LoVo (cell line): ENCODE results near the gene MBNL2.

Experiments used
- DNase-seq: peaks from one replicate; pipeline ENCODE4 v3.0.0-alpha.2; 2016; ENCODE audit warnings: low spot score

The MBNL2 gene

GRCh38 chr13:97212004-97212403 lies 10.1 kb upstream of the MBNL2 start:
- DNase-seq = no peak

GRCh38 chr13:97212601-97213040 lies 9.5 kb upstream of the MBNL2 start:
- DNase-seq = peak; percentile 28

DNA sequence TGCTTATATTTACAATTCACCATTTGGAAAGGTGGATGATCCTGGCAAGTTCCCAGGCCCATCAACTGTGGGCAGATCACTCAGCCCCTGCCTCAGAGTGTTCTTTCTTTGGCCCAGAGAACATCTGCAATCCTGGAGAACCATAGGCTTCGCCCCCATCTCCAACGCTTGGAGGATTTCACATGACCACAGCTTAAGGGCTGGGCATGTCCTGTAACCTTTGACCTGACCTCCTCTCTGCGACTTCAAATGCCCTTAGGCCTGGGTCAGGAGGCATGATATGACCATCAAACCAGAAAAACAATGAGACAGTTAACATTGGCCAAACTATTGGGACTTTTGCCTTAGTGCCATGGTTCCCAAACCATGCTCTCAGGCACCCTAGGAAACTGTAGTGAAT lies 7.2 kb upstream of the MBNL2 start:
- DNase-seq = no peak

GRCh38 chr13:97215325-97215724 lies 6.8 kb upstream of the MBNL2 start:
- no peak for DNase-seq

GRCh38 chr13:97219226-97219625 lies 2.9 kb upstream of the MBNL2 start:
- no peak for DNase-seq

DNA sequence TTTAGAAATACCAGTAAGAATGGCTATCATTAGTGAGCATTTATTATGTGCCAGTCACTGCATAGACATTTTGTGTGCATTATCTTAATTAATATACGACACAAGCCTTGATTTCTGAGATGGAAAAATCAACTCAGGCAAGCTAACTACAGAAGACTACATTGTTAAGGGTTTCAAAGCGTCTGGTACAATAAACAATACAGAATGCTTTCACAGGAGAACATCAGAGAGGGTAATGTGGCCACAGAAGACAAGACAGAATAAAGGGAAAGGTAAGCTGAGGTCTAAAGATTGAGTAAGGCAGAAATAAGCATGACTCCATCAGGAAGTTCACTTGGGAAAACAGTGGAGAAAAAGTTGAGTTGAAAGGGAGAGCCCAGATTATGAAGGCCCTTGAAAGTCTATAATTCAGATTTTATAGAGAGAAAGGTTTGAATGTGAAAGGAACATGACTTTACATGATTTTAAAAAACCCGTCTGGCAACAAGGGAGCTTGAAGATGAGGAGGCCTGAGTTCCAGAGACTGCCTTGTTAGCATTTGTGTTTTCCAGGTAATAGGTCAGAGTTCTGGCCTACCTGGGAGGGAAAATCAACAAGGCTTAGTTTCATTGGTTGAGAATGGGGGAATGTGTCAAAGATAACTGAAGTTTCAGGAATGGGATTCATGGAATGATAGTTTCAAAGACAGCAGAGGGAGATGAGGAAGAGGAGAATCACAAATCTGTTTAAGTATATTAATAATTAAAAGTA lies 1.8 kb upstream of the MBNL2 start:
- DNase-seq = no peak

DNA sequence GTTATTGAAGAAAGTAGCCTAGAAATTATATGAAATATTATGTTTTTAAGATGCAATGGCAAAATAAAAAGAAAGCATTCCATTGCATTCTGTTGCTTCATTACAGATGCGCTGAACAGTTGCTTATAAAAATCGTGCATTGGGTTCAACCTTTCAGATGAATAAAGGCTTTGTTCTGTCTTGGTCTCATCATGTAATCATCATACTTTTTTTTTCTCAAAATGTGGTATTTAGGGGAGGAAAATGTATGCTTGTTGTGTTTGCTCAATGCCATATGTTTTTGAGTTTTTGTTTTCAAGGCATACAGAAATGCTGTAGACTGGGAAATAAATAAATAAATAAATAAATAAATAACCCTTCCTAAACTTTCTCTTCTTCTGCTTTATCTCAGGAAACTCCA lies 1.1 kb upstream of the MBNL2 start:
- DNase-seq = no peak

- DNase-seq = no peak
Observed at GRCh38 chr13:97221466-97221865, 667 bp upstream of the MBNL2 start.

- DNase-seq = no peak
Observed at GRCh38 chr13:97223037-97223710, 1.0 kb downstream of the MBNL2 start.

DNA sequence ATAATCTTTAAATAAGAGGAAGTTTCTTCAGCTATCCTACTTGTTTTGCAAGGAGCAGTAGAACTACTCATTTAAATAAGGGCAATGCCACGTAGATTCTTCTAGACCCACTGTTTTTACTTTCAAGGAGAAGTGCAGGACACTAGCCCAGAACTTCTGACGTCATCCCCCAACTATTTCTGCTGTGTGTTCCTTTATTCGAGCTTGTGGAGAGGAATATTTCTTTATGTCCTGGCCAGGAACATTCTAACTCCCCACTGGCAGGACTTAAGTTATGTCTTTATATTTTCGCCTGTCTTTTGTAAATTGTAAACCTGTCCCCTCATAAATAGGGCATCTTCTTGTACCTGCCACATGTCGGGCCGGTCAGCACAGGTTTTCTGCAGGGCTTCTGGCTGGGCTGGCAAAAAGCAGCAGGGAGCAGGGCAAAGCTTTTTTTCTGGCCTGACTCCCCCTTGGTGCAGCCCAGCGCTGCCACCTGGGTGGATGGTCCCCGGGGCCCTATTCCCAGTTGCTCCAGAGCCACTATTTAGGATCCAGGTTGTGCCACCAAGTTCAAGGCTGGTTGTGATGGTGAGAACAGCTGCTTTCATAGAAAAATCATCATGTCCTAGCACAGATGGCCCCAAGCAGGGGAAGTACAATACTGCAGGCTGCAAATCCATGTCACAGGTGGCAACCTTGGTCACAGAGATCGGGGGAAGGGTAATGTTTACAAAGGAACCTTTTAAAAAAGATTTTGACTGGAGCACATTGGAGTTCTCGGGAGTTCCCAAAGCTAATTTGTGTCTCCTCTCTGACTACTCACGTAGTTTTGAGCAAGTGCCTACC lies 1.8 kb downstream of the MBNL2 start:
- DNase-seq = peak; percentile 53

DNA sequence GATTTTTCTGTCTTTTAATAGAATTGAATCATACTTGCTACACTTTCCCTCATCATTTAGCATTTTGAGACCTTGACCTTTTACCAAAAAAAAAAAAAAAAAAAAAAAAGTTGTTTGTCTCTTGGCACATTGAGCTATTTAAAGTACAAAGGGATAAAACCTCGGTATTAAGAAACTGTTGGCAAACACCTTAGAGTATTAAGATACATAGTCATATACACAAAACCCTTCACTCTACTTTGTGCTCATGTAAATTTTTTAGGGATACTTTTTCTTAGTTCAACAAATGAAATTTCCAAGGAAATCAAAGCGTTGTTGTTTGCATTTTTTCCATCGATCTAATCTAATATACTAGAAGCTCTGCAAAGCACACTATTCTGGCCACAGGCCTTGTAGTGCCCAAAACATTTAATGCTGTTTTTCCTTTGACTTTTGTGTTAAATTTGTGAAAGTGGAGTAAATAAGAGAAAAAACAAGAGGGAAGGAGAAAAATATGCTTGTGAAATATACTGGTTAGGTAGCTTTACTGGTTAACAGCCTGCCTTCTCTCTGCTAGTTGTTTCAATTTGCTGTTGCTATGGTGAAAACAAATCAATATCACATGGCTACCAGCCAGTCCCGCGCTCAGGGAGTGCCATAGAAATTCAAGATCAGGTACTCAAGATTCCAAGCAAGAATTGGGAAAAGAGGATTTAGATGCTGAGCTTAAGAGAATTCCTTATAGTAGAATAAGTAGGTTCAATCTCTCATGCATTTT lies 2.6 kb downstream of the MBNL2 start:
- no peak for DNase-seq

GRCh38 chr13:97225533-97225932 lies 3.4 kb downstream of the MBNL2 start:
- no peak for DNase-seq

- DNase-seq = no peak
Observed at GRCh38 chr13:97226013-97226412, 3.9 kb downstream of the MBNL2 start.

GRCh38 chr13:97226788-97227627 lies 4.9 kb downstream of the MBNL2 start:
- DNase-seq = no peak

- DNase-seq = no peak
Observed at GRCh38 chr13:97228850-97229521, 6.9 kb downstream of the MBNL2 start.

GRCh38 chr13:97229699-97230098 lies 7.6 kb downstream of the MBNL2 start:
- DNase-seq = no peak

DNA sequence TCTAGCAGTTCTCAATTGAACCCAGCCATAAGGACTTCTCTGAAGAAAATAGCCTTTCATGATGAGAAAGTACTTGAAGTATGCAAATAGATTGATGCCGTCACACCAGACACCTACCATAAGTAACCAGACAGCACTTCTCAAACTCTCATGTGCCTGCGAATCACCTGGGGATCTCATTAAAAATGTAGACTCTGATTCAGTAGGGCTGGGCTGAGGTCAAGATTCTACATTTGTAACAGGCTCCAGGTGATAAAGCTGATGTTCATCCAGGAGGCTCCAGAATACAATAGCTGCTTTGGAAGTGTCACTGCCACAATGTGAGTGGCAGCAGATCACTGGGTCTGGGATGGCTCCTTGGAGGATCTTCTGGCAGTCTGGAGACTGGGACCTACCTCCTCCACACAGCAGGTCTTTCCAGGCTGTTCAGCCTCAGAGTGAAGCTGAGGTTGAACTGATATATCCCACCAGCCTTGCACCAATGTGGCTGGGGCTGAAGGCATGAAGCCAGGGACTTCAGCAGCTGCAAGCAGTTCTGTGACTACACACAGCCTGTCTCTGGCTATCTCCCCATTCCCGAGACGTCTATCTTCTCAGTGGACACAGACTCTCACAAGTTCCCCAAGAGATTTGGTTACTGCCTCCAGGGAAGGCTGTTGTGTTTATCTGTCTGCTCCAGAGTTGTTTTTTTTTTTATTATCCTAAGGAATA lies 9.1 kb downstream of the MBNL2 start:
- DNase-seq = no peak

DNA sequence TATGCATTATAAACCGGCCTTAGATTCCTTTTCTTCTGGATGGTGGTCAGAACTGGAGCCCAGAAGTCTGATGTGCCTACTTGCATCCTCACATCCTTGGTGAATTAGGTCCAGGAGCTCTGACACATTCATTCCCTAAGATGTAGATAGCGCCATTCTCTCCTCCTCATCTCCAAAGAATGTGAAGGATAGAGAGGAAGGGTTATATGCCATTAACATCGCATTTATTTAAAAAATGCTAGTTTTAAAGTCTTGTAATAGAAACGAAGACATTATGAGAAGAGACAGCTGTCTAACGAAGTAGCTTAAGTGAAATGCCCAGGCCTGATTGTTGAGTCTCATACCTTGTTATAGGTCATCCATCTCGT lies 9.7 kb downstream of the MBNL2 start:
- DNase-seq = no peak

- DNase-seq = no peak
Observed at GRCh38 chr13:97233499-97233898, 11.4 kb downstream of the MBNL2 start.

GRCh38 chr13:97234236-97234635 lies 12.1 kb downstream of the MBNL2 start:
- DNase-seq = no peak
